HT1080 (cell line): ENCODE measurements around the gene BLACAT1. TPM values are rescaled to one million over a fixed set of nuclear protein-coding genes. Genes with fewer than 3 reads are reported as not detected.
"Not testable (repeated sequence)": the region's sequence is repeated elsewhere in the genome, so short reads cannot be mapped to it uniquely, and the experiment has no call there.

Experiments used
- DNase-seq: peaks from one replicate; pipeline ENCODE4 v3.0.0-alpha.2; 2015; ENCODE audit warnings: low read depth
- total RNA-seq: library from RNA; depleted of rRNA; stranded (reverse); fragments of >200 nt; shearing (Covaris generic); gene quantifications from 2 replicates; pipeline ENCODE4 v1.2.3, GENCODE V29; 2014

BLACAT1 gene
- total RNA-seq, 1 experiment from 2014 or later: 0.19 TPM

GRCh38 chr1:205441716-205442050 is 14.2 kb downstream of the BLACAT1 start:
- no peak for DNase-seq

DNA sequence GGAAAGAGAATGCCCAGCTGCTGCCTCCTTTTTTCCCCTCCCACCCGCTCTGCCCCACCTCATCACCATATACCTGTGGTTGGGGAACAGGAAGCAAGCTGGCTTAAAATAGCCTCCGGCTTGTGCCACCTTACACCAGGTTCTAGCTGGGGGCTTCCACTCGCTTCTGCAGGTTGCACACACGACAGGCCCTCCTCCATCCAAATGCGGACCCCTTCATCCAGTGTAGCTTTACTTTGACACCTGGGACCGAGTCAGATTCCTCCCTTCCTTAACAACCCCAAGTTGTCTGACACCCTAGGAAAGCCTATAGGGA is 14.6 kb downstream of the BLACAT1 start:
- DNase-seq: no peak

GRCh38 chr1:205440476-205441317 is 15.1 kb downstream of the BLACAT1 start:
- DNase-seq: peak; percentile 91

DNA sequence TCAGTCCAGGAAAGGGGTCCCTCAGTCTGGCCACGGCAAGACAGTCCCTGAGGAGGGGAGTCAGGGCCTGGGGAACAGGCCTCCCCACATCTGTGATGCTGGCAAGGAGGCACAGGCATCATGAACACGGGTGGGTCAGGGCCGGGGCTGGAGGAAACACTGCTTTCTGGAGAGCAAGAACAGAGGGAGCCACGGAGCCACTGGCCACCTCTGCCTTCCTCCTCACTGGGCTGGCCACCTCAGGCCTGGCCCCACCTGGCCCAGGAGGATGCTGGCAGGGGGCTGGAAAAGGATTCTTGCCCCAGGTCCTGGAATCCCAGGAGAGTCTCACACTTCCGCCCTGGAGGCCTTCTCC is 15.7 kb downstream of the BLACAT1 start:
- no peak for DNase-seq

GRCh38 chr1:205438213-205439158 is 17.4 kb downstream of the BLACAT1 start:
- peak; percentile 66 for DNase-seq

GRCh38 chr1:205437570-205437969 is 18.3 kb downstream of the BLACAT1 start:
- no peak for DNase-seq

DNA sequence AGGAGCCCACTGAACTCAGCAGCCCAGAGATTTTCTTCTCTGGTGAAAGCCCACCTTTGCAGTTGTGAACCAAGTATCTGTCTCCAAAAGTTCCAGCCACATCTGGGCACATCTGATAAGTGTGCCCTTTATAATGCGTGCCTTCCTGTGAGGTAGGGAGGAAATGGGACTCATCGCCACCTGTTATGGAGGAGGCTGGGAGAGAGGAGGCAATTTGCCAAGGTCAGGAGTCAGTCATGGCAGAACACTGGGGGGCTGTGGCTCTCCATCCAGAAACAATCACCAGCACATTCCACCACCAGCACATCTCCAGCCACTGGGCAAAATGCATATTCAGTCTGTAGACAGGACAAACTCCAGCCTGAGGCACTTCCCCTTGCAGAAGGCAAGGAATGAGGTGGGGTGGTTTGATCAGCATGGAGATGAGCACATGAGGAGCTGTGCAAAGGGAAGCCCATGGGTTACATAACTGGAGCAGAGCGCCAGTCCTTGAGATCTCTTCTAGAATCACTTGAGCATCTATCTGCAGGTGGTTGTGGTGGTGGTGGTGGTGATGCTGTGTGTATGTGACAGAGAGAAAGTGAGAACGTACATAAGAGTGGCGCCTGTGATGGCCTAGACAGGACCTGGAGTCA is 19.0 kb downstream of the BLACAT1 start:
- no peak for DNase-seq

DNA sequence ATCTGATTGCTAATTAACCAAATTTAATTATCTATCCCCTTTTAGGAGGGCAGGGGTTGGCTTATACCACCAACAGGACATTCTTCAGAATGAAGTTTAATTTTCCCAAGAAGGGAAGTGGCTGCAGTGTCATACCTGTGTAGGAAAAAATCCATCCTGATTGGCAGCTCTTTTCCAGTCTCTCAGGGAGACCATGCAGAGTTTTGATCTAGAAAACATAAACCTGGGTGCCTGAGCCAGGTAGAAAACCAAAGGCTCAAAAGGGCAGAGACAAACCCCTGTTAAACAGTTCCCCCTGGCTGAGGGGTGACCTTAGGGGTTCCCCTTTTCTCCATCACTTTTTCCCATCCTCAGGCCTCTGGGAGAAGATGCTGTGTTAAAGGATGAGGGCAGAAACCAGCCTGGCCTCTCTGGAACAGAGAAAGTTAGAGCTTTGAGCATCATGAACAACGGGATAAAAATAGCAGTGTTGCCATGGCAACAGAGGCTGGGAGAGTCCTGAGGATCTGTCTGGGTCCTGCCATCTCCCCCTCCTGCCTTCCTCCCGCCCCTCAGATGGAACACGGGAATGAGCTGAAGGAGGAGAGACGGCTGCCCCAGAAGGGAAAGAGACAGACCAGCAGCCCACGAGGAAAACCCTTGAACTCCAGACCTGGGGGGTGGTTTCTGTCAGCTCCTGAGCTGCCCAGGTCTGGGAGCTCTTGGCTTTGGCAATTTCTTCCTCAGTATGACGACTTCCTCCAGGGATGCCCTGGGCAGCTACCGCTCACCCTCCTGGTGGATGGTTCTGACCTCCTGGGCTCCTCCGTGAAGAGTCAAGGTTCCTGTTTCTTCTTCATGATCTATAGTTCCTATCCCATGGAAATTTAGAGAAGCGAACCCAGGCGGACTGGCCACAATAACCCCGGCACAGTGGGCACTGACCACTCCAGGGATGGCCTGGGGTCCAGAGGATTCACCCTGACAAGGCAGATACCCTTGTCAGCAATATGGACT is 20.0 kb downstream of the BLACAT1 start:
- no peak for DNase-seq

DNA sequence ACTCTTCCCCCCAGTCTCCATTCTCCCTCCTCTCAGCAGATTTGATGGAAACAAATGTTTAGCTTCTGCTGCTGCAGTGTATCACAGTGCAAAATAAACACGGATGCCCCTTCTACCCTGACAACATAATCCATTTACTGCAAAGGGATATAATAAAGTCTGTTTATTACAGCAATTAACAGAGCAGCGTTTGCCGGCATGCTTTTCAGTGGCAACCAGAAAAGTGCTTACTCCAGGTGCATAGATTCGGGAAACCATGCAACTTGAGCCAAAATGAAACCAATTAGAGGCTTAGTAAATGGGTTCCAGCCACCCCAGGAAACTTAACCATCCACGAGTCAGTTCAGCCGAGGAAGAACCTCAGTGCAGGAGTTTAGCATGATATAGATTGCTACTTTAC is 21.1 kb downstream of the BLACAT1 start:
- no peak for DNase-seq

- DNase-seq: not testable (repeated sequence)
Observed at GRCh38 chr1:205432692-205433091, 23.2 kb downstream of the BLACAT1 start.

DNA sequence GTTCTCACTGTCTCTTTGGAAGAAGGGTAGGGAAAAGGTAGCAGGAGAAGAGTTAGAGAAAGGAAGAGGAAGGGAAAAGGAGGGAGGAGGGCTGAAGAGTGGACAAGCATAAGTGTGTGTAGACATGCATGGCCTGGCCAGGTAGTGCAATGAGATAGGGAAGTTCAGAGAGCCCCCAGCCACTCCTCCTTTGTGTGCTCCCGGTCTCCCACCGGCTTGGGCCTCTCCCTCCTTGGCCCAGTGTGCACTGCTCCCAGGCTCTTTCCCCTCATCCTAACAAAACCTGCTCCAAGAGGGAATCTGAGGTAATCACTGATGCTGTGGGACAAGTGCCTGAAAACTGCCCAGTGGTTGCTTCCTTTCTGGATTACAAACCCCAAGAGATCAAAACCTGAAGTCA is 23.7 kb downstream of the BLACAT1 start:
- no peak for DNase-seq

DNA sequence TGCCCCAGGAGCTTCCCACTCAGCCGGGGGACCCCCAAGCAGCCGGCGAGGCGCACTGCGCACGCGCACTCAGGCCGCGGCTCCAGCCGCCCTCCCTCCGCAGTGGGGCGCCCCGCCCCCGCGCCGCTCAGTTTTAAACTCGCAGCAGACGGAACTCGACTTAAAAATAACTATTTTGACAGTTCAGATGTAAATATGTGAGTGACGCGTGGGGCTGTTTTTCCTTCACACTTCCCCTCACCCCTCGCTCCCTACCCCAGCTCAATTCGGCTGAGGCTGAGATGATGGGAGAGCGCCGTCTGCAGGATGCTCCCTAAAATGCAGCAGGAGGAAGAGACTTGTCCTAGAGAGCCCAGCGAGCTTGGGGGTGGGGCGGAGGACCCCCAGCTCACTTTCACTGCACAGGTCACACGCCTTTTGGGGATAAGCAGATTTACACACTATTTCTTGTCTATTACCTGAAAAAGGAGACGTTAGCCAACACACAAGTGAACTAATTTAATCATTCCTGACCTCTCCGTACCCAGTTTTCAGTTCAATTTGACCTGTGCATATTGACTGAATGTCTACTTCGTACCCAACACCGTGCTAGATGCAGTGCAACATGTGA is 25.0 kb downstream of the BLACAT1 start:
- no peak for DNase-seq

DNA sequence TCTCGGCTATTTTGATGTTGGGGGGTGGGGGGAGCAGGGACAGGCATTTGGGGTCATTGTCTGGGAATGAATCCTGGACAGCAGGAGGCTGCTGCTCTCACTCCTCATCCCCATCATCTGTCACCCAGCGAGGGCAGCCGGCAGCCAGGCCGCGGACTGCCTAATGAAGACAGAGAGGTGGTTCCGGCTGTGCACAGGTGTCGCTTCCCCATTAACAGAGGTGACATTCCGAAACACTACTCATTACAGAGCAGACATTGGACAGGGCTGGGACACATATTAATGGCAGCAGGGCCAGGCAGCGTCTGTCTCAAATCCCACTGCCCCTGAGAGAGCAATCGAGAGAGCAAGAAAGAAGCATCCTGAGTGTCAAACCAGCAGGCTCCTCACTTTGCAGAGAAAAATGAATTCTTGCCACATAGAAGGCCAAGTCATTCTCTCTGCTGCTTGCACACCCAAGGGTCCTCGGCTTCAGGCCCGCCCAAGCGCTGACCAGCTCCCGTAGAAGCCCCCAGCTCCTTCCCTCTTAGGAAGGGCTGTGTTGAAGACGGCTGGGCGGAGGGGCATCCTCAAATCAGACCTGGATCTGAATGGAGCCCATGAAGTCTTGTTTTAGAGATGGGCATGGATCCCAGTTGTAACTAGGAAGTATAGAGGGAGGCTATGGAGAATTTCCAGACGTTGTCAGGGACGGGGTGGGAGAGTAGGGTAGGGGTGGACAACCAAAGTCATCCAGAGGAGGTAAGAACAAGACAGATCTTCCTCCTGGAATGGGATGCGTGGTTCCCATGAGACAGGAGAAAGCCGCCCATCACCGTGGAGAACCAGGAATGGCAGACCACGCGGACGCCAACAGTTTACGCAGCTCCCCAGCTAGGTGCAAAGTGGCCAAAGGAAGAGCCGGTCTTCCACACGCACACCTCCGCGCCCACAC is 25.8 kb downstream of the BLACAT1 start:
- DNase-seq: no peak

DNA sequence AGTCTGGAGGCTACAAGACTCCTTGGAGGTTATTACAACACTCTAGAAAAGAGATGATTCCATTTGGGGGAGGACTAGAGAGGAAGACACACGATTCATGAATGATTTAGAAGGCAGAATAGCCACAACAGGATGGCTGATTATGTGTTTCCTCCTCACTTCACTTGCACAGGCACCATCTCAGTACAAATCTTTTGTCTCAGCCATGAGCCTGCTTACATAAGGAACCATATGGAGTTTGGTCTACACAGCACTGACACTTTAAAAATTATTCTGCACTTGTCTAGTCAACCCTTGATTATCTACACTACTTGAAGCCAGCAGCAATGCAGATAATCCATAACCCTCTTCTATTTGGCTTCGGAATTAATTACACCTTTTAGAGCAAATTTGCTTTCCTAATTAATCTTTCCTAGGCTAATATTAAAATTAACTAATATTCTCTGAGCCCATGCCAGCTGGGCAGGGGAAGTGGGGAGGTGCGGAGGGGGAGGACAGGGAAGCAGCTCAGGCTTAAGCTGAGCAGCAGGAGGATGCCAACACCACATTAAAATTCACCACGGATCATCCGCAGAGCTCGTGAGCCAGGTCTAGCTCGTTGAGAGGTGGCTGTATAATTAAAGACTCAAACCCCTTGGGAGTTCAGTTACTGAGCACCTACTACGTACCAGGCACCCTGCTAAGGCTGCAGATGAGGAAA is 30.8 kb downstream of the BLACAT1 start:
- DNase-seq: no peak

GRCh38 chr1:205423814-205424399 is 31.9 kb downstream of the BLACAT1 start:
- DNase-seq: no peak

GRCh38 chr1:205422993-205423642 is 32.7 kb downstream of the BLACAT1 start:
- DNase-seq: no peak

GRCh38 chr1:205421798-205422197 is 34.0 kb downstream of the BLACAT1 start, which contains the start of gene LEMD1:
TSS of gene LEMD1 (minus strand) at chr1:205422056. CDS start at chr1:205420536, 1,520 bp downstream.
- DNase-seq: no peak

DNA sequence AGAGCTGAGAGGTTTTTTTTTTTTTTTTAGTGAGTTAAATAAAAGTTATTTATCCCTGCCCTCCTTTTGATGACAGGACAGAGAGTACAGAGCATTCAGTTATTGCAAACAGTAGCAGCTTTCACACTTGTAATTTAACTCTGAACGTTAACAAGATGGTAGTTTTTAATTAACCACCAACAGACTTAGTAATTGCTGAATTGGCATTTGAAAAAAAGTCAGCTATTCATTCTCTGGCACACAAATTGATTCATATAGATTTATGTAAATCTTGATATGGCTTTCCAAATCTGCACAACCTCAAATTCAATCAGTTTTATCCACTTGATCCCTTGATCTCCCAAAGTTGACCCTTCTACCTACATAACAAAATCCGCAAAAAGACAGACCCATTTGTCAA is 34.9 kb downstream of the BLACAT1 start:
- no peak for DNase-seq
